Astrocyte of the cerebellum (primary cell): ENCODE results near the gene FAXDC2.
A peak's percentile ranks its signal among the peaks of the same experiment; 100 is the strongest.

Experiments
- DNase-seq: peaks from one replicate; pipeline ENCODE4 v3.0.0-alpha.2; 2011; ENCODE audit warnings: low read depth
- H3K4me3 ChIP-seq: 2 replicates; pipeline ENCODE4 v1.5.1; 2011; ENCODE audit warnings: mild to moderate bottlenecking, low read depth, low read length, moderate library complexity
- in situ Hi-C: cut with HindIII; loops from 2 replicates; pipeline ENCODE4 v1.10.0; 2017; ENCODE audit warnings: low sequenced_read_pairs
- TF ChIP-seq, protein P1 (sequence below): IDR thresholded peaks from 2 replicates; pipeline ENCODE4 v1.5.1; 2012; ENCODE audit warnings: low read length, low read depth, moderate library complexity, mild to moderate bottlenecking; ENCODE audit errors: missing control alignments

FAXDC2 gene

DNA sequence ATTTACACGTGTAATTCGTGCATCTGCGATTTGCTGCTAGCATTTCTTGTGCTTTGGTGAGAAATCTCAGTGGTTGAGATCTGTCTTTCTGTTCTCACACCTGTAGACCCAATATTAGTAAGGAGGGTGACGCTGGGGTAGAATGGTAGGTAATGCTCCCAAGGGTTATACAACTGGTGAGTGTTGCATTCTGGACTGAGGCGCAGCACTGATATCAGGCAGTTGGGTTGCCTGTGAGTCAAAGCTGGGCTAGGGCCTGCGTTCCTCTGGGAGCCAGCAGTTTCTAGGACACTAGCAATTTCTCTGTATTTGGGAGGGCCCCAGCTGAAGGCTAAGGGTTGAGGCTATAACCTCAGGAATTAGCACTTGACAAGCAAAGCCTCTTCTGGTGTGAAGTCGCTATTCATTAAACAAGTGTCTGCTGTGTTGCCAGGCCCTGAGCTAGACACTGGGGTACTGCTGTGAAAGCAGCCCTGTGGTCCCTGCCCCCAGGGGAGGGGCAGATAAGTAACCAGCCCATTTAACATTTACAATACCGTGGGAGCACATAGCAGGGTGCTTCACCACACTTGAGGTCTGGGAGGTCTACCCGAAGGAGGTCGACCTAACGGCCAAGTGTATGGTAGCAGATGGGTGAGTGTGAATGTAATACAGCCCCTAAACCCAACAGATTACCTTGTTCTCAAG is 66.5 kb downstream of the FAXDC2 start:
- TF ChIP-seq, protein P1, sequence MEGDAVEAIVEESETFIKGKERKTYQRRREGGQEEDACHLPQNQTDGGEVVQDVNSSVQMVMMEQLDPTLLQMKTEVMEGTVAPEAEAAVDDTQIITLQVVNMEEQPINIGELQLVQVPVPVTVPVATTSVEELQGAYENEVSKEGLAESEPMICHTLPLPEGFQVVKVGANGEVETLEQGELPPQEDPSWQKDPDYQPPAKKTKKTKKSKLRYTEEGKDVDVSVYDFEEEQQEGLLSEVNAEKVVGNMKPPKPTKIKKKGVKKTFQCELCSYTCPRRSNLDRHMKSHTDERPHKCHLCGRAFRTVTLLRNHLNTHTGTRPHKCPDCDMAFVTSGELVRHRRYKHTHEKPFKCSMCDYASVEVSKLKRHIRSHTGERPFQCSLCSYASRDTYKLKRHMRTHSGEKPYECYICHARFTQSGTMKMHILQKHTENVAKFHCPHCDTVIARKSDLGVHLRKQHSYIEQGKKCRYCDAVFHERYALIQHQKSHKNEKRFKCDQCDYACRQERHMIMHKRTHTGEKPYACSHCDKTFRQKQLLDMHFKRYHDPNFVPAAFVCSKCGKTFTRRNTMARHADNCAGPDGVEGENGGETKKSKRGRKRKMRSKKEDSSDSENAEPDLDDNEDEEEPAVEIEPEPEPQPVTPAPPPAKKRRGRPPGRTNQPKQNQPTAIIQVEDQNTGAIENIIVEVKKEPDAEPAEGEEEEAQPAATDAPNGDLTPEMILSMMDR = no peak
- in situ Hi-C loops = no loop called here
- DNase-seq = no peak
- H3K4me3 ChIP-seq = no peak overlapping the region

DNA sequence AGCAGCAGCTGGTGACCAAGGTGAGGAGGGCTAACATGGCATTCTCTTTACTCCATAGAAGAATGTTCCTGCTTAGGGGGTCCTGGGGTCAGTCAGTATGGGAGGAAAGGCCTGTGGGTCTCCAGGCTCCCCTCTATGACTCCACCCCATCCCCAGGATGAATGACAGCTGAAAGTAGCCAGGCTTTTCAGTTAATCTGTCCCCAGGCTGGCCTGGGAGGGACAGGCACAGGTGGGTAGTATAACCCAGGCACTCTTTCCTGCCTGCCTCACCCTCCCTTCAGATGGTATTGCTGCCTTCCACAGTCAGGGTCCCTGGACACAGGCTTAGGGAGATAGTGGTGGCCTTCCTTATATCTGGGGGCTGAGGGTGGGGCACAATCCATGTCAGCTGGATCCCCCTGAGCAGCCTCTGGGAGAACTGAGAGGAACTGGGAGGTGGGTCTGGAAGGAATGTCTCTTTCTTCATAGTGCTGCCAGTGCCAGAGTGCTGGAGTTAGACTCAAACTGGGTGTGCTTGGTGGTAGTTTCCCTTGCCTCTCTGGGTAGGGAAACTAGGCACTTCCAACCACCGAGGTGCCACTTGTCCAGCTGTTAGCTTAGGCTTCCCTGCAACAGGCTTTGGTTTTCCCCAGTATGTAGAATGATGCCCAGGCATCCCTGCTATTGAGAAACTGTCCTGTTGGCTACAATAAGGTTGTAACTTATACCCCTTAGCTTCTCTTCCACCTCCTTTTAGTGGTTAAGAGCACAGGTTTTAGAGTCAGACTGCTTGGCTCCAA is 67.4 kb downstream of the FAXDC2 start:
- TF ChIP-seq, protein P1 = no peak
- no peak for DNase-seq
- in situ Hi-C loops = no loop called here
- H3K4me3 ChIP-seq = no peak overlapping the region

DNA sequence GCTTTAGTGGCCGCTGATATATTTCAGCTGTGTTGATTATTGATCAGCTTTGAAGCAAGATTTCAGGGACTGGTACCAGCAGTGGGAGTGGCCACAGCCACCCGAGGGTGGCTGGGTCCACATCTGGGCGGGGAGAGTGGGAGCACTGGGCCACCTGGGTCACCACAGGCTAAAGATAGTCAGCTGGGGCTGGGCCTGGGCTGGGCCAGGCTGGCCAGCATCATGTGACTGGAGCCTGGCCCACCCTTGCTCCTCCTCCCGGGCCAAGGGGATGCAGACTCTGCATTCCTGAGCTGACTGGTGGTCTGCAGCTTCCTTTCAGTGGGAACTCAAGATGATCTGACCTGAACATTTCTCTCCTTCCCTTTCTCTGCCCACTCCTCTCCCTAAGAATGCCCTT is 68.1 kb downstream of the FAXDC2 start:
- DNase-seq = no peak
- in situ Hi-C loops = no loop called here
- no peak overlapping the region for H3K4me3 ChIP-seq
- TF ChIP-seq, protein P1 = no peak

DNA sequence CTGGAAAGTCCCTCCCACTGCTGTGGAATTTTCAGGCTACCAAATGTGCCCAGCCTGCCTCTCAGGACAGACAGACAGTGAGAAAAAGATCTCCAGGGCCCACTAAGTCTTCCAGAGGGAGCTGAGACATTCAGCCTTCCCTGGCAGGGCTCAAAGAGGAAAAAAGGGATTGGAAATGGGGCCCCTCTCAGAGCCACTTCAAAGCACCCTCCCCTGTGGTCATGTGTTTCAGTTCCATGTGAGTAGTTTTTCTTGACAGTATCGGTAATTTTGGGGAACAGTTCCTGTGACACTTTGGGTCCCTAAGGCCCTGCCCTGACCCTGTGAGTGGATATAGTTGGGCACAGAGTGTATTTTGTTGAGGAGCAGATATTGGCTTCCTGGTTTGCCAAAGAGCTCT is 70.3 kb downstream of the FAXDC2 start:
- no peak for DNase-seq
- no peak overlapping the region for H3K4me3 ChIP-seq
- in situ Hi-C loops = no loop called here
- TF ChIP-seq, protein P1 = no peak

DNA sequence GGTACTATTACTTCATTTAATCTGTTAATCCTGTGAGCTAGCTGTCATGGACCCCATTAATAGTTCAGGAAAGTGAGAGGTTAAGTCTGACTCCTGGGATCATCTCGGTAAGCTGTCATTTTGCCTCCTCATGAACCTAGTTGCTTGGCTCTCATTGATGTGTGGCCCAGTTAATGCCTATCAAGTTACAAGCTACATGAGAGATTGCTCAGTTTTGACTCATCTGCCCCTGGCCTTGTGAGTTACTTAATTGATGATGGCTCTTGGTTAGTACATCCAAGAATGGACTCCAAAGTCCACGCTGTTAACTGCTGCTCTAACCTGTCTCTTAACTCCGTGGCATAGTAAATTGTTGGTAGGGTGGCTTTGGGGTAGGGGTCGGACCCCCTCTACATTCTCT is 71.3 kb downstream of the FAXDC2 start:
- TF ChIP-seq, protein P1 = no peak
- DNase-seq = peak; percentile 49
- no peak overlapping the region for H3K4me3 ChIP-seq
- in situ Hi-C loops = no loop called here

DNA sequence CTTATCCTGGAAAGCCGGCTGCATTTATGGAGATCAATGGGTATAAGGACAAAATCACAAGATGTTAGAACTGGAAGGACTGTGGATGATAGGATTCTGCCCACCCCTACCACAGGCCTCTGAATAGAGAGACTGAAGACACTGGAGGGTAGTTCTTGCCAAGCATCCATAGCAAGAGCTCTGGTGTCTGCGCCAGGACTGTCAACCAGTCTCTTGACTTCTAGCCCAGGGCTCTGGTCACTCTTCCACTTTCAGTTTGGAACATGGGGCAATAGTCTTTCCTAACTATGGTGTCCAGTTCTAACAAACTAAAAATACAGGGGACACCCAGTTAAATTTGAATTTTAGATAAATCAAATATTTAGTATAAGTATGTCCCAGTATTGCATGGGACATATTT is 71.9 kb downstream of the FAXDC2 start:
- no peak for DNase-seq
- TF ChIP-seq, protein P1 = no peak
- H3K4me3 ChIP-seq = no peak overlapping the region
- in situ Hi-C loops = no loop called here
